GM21390 (cell line): ENCODE results near the gene MEST.
"Not testable (repeated sequence)": the region's sequence is repeated elsewhere in the genome, so short reads cannot be mapped to it uniquely, and the experiment has no call there.

Experiments used
- ATAC-seq: cut with Tn5 transposase; IDR thresholded peaks from one replicate; pipeline ENCODE4 v1.9.1; 2021; ENCODE audit not compliant: unreplicated experiment

The MEST gene

DNA sequence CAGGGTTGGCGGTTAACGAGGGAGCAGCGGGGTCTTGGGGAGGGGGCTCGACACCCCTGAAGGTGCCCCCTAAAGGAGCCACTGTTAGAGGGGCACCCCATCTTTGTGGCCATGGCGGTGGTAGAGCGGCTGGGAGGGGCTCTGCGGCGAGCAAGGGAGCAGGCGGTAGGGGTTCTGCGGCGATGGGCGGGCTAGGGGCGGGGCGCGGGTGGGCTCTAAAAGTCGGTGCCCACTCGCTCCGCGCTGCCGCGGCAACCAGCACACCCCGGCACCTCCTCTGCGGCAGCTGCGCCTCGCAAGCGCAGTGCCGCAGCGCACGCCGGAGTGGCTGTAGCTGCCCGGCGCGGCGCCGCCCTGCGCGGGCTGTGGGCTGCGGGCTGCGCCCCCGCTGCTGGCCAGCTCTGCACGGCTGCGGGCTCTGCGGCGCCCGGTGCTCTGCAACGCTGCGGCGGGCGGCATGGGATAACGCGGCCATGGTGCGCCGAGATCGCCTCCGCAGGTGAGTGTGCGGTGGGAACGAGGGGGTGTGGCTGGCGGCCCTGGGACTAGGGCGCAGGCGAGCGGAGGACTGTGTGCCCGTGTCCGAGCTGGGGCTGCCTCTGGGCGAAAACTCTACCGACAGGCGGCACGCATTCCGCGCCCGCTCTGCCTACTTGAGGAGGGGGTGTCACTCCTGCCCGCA lies at the start of gene MEST:
Gene MEST (plus strand): TSS at position 245 of the 682 bp plus-strand sequence. CDS start 229 bp downstream, at position 474.
- ATAC-seq: no peak

DNA sequence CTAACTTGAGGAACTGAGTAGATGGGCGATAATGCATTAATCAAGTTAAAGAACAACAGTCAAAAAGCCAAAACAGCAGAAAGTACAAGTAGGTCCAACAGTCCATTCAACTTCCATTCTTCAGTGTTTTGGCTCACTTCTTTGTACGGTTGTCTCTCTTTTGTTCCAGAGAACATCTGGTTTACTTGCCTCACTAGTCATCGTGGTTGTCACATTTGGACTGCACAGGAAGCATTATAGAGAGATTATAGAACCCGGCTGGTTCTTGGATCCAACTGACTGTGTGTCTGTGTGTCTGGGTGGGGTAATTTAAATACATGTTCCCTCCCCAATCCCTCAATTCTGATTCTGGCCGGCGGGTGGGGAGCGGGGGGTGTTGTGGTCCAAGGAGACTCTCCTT lies 49.3 kb upstream of the MEST start:
- no peak for ATAC-seq

GRCh38 chr7:130444234-130444633 lies 47.7 kb upstream of the MEST start:
- no peak for ATAC-seq

DNA sequence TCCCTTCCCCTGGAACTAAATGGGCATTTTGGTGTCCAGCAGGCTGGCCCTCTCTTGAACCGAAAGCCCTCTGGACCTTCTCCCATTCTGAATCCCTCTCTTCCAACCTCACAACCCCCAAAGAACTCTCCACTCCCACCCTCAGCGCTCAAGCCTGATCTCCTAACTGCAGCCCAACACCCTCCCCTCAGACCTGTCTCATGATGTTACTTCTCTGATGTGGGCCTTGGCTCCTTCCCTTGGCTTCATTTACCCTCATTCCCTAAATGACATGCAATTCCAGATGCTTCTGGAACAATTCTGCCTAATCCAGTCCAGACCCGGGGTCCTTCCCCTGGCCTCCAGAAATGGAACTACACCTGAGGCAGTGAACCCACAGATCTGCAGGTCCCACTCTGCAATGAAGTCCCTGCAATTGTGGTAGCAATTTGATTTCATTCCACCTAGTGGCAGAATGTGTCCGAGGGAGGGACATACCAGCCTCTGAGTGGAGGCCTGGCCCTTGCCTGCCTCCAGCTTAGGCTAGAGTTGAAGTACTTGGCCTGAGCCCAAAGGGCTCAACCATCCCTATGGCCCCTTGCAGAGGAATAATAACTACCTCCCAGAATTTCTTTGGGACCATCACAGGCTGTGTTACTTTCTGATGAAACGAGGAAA lies 47.0 kb upstream of the MEST start:
- no peak for ATAC-seq

DNA sequence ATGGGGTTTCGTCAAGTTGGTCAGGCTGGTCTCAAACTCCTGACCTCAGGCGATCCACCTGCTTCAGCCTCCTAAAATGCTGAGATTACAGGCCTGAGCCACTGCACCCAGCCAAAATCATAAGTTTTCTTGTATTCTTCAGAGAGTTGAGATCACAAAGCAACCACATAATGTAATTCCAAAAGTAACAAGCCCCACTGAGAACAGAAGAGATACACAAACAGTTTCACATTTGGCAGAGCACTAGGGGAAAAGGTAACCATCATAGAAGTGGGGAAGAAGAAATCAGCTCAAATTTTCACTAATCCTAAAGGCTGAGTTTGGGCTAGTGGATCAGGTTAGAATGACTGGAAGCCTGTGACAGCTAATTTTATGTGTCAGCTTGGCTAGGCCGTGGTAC lies 45.6 kb upstream of the MEST start:
- no peak for ATAC-seq

GRCh38 chr7:130451344-130451743 lies 40.5 kb upstream of the MEST start:
- ATAC-seq: not testable (repeated sequence)

DNA sequence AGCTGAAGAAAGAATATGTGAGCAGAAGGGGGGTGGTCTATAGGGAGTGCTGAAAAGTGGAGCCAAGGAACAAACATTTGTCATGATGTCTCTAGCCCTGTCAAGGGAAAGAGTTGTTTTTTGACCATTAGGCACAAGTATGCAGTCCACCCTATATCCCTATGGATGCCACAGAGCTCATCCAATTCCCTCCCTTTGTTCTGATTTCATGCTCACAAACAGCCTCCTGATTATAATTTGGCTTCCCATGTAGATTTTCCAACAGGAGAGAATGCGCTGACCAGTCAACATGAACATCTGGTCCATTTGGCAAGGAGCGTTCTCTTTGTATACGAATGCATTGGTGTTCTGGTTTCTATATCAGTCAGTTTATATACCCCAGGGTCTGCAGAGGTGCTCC lies 38.9 kb upstream of the MEST start:
- ATAC-seq: no peak

- ATAC-seq: no peak
Observed at GRCh38 chr7:130454959-130455358, 36.9 kb upstream of the MEST start.

GRCh38 chr7:130458257-130458656 lies 33.6 kb upstream of the MEST start:
- ATAC-seq: no peak

GRCh38 chr7:130461272-130461671 lies 30.6 kb upstream of the MEST start:
- no peak for ATAC-seq

DNA sequence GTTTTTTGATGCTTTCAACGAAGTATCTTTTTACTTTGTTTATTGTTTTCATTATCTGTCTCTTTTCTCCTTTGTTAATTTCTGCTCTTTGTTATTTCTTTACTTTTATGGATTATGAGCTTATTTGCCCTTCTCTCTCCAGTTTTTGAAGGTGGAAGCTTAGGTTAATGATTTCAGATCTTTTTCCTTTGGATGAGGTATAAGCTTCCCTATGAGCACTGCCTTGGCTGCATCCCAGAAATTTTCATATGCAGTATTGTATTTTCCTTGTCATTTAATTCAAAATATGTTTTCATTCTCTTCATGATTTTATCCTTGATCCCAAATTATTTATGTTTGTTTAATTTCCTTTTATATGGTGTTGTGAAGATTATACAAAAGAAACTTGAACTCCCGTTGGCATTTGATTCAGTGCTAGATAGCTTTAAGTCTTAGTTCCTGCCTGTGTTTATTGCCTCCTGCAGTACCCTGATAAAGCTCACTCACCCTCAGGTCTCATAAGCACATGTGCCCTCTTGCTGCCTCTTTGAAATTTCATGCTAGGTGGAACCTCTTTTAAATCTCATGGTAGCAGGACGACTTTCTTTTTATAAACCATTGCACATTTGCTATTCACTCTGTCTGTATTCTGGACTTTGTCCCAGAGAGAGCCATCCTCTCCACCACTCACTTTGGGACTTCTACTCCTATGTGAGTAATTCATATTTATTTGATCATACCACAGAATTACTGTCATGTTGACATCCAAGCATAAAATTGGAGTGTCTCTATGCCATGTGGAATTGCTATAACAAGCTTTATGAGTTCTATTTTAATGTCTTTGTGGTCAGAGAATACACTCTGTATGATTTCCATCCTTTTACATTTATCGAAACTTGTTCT lies 28.1 kb upstream of the MEST start:
- ATAC-seq: no peak

DNA sequence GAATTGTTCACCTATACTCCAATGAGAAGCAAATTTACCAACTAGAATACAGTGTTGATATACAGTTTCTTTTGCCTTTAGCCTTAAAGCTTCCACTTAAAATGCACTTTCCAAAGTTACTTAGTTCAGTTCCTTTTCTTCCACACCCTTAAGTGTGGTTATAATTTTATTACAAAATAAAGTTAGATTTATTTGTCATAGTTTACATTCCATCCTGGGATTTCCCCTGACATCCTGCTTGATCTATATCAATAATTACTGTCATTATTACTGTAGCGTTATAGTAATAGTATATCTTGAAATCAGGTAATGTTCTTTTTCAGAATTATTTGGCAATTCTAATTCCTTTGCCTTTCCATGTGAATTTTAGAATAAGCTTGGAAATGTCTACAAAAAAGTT lies 23.3 kb upstream of the MEST start:
- no peak for ATAC-seq

GRCh38 chr7:130471974-130472373 lies 19.9 kb upstream of the MEST start:
- no peak for ATAC-seq

GRCh38 chr7:130473289-130473688 lies 18.6 kb upstream of the MEST start:
- no peak for ATAC-seq

DNA sequence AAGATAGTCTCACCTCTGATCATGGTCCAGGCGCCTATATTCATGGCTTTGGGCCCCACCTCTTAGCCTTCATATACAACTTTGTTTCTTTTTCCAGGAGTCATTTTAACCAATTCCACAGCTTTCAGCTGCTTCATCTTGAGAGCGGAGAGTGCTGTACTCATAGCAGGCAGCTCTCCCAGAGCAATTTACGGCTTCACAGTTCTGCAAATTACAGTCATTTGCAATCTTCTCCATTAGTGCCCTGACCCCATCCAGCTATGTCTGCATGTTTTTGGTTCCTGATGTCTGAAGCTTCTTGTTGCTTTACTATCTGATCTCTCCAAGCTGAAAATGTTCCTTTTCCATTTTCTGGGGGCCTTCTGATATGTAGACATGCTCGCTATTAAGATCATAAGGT lies 18.0 kb upstream of the MEST start:
- no peak for ATAC-seq

GRCh38 chr7:130475776-130476175 lies 16.1 kb upstream of the MEST start:
- no peak for ATAC-seq

DNA sequence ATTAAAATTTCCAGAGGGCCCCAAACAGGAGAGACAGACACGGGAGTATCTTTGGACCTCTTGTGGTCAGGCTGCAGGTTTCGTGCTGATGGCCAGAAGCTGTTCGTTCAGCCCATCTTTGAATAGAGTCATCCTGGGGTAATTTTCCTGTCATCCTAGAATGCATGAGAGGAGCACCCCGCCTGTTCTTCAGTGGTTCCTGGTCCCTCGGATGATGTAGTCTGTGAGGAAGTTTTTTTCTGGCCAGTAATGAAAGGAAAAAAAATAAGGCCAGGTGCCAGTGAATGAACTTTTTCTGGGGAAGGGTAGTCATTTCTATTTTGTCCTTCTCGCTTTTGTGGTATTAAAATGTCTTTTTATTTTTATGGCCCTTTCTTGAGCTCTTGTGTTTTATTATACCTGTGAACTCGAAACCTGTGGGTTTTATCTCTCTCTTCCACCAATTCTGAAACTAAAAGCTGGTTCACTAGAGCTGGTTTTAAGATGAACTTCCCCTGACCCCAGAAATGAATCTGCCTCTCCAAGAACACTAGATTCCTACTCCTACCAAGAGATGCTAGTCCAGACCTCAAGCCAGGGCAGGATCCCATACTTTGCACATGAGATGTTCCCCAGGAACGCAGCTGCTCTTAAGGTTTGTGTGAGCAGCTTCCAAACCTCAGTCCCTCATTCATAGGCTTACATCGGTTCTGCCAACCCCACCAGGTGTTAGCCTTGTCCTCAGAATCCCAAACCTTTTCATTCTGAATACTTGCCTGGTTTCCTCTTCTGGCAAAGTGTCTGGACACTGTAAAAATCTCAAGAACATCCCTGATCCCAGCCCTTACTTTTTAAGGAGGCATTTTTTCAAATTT lies 15.4 kb upstream of the MEST start:
- ATAC-seq: peak; percentile 93

- ATAC-seq: no peak
Observed at GRCh38 chr7:130478991-130479390, 12.9 kb upstream of the MEST start.

- ATAC-seq: no peak
Observed at GRCh38 chr7:130479716-130480400, 12.0 kb upstream of the MEST start.

DNA sequence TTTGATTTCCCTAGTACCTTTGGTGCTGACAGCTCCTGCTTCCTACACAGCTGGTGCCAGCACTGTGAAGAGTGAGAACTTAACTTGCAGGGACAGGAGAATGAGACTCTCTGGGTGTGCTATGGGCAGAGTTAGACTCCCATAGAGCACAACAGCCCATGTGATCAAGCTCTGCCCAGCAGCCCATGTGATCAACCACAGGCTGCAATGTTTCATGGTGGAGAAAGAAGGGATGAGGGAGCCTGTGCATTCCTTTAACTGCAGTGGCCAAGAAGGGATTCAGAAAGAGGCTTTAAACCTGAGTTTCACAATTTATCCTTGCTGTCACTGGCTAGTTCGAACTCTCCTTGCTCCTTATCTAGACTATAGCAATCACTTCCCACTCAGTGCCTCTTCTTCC lies 10.0 kb upstream of the MEST start:
- ATAC-seq: no peak
